Activated CD8-positive, alpha-beta T cell treated with anti-CD3 and anti-CD28 coated beads for 36 hours (primary cell): ENCODE measurements around the gene NCSTN. TPM values are rescaled to one million over a fixed set of nuclear protein-coding genes. Genes with fewer than 3 reads are reported as not detected.

Source experiments
- ATAC-seq: fragments of 200-7000 bp; cut with Tn5 transposase; one replicate; pipeline ENCODE4 v1.10.0; 2021; ENCODE audit warnings: mild to moderate bottlenecking, moderate library complexity
- CTCF ChIA-PET: fragments of 350-600 bp; sonication (Branson Sonifier 250); formaldehyde crosslinking; loops from one replicate; lab custom pipeline; 2021; ENCODE audit warnings: antibody characterized with exemption; lab: Charles Lee
- POLR2A ChIA-PET: fragments of 350-600 bp; sonication (Branson Sonifier 250); formaldehyde crosslinking; loops from one replicate; lab custom pipeline; 2021; ENCODE audit warnings: antibody characterized with exemption; lab: Charles Lee
- DNase-seq: peaks from one replicate; pipeline ENCODE4 v3.0.0-alpha.2; 2020
- H3K27ac Mint-ChIP-seq: one replicate; pipeline ENCODE4 v1.8.0; 2021; ENCODE audit warnings: mild to moderate bottlenecking, mixed read lengths
- H3K27me3 Mint-ChIP-seq: one replicate; pipeline ENCODE4 v1.8.0; 2021; ENCODE audit warnings: mixed read lengths
- H3K36me3 Mint-ChIP-seq: one replicate; pipeline ENCODE4 v1.8.0; 2021; ENCODE audit warnings: low read depth, mixed read lengths
- H3K4me1 Mint-ChIP-seq: one replicate; pipeline ENCODE4 v1.8.0; 2021; ENCODE audit warnings: low read depth, mixed read lengths
- H3K4me3 Mint-ChIP-seq: one replicate; pipeline ENCODE4 v1.8.0; 2021; ENCODE audit warnings: mild to moderate bottlenecking, moderate library complexity, mixed read lengths
- H3K9me3 Mint-ChIP-seq: one replicate; pipeline ENCODE4 v1.8.0; 2021; ENCODE audit warnings: mixed read lengths
- CTCF ChIP-seq: fragments of 200-600 bp; IDR thresholded peaks from one replicate; pipeline ENCODE4 v1.8.0; 2022; ENCODE audit warnings: antibody characterized with exemption, mild to moderate bottlenecking
- intact Hi-C: fragments of 100-400 bp; cut with micrococcal nuclease; formaldehyde crosslinking; loops from one replicate; pipeline ENCODE4 v1.10.0; 2022
- total RNA-seq, 2 experiments: library from RNA; stranded (reverse); gene quantifications; one replicate each; pipeline ENCODE4 v1.2.3, GENCODE V29; 2021

NCSTN gene
- total RNA-seq, 2 experiments from 2014 or later = 36.6 to 38.0 TPM

- H3K4me1 Mint-ChIP-seq = no peaks in the 10 kb centered on the region
- H3K36me3 Mint-ChIP-seq = no peaks in the 10 kb centered on the region
- ATAC-seq (no peak), DNase-seq (no peak)
- no peaks in the 10 kb centered on the region for H3K9me3 Mint-ChIP-seq
- no peak for TF ChIP-seq CTCF
- no peak overlapping the region for H3K4me3 Mint-ChIP-seq
- intact Hi-C loops = no loop called here
- POLR2A ChIA-PET = interaction anchor here (0.6 to 0.8 kb wide), 2 partner anchors 15 to 16 kb away, joined by 3 read pairs; no protein-coding TSS in a partner anchor
- CTCF ChIA-PET = interaction anchor here (1.9 to 2.2 kb wide), 2 partner anchors 18 to 103 kb away, joined by 6 to 10 read pairs; no protein-coding TSS in a partner anchor
- H3K27ac Mint-ChIP-seq = no peak overlapping the region
- peaks cover 4% of the 10 kb centered on the region for H3K27me3 Mint-ChIP-seq
Measured at GRCh38 chr1:160394673-160395072, 51.5 kb downstream of the NCSTN start.

GRCh38 chr1:160397651-160398050 lies 54.5 kb downstream of the NCSTN start:
- Mint-ChIP-seq H3K4me3 (no peak overlapping the region), H3K4me1 (peaks cover 7% of the 10 kb centered on the region), H3K27ac (no peak overlapping the region), H3K9me3 (no peaks in the 10 kb centered on the region), H3K27me3 (peaks cover 14% of the 10 kb centered on the region), H3K36me3 (no peaks in the 10 kb centered on the region)
- ATAC-seq = no peak
- POLR2A ChIA-PET = no interaction called here
- intact Hi-C loops = no loop called here
- TF ChIP-seq CTCF = no peak
- CTCF ChIA-PET = interaction anchor here (0.7 to 2.5 kb wide), 4 partner anchors 21 to 209 kb away, joined by 3 to 13 read pairs (median 4); no protein-coding TSS in a partner anchor
- no peak for DNase-seq

DNA sequence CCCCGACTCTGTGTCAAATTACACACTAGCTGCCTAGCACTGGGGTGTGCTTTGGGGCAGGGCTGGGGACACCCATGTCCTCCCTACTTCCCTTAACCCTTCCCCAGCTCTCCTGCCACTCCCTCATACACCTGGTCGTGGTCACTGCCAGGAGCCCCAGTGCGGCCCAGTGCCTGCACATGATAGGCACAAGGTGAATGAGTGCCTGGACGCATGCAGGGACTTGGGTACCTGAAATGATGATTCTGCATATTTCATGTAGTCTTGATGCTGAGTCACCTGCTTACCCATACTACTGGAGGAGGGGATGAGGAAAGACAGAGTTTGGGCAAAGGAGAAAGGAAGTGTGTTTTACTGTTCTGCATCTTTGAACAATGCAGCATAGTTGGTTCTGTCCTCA lies 55.6 kb downstream of the NCSTN start:
- H3K9me3 Mint-ChIP-seq = no peaks in the 10 kb centered on the region
- H3K27me3 Mint-ChIP-seq = peaks cover 14% of the 10 kb centered on the region
- peaks cover 7% of the 10 kb centered on the region for H3K4me1 Mint-ChIP-seq
- POLR2A ChIA-PET = interaction anchor here (0.7 kb wide), 1 partner anchor 23 kb away, joined by 3 read pairs; no protein-coding TSS in a partner anchor
- H3K36me3 Mint-ChIP-seq = no peaks in the 10 kb centered on the region
- H3K27ac Mint-ChIP-seq = no peak overlapping the region
- DNase-seq (no peak), ATAC-seq (no peak)
- CTCF ChIA-PET = interaction anchor here (0.9 to 2.5 kb wide), 3 partner anchors 23 to 297 kb away, joined by 3 to 13 read pairs (median 3); no protein-coding TSS in a partner anchor
- H3K4me3 Mint-ChIP-seq = no peak overlapping the region
- intact Hi-C loops = no loop called here
- TF ChIP-seq CTCF = no peak

DNA sequence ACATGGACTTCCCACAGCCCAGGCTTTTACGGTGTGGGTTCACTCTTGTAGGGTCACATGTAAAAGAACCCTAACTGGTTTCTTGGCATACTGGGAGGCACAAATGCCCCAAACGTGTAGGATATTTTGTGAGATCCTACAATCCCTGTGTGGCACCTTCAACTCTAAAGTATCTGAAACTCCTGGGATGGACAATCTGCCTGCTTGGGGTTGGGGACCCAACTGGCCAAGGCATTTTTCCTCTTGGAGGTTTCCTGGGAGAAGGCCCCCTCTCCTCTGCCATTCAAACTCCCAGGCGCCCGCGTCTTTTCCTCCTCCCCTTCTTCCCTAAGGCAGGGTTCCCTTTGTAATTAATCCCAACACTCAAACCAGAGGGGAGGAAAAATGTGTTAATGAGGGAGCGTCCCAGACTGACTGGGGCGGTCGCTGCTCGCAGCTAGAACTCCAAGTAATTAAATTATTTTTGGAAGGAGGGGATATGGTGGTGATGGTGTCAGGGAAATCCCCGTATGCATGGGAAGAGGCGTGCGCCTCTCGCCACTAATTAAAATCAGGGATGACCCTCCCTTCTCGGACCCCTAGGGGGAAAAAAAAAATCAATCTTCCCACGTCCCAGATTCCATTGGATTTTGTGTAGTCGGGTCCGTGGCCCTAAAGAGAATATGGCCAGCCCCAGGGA lies 56.5 kb downstream of the NCSTN start:
- no peak overlapping the region for H3K4me3 Mint-ChIP-seq
- no peaks in the 10 kb centered on the region for H3K36me3 Mint-ChIP-seq
- ATAC-seq (no peak), DNase-seq (no peak)
- no peak overlapping the region for H3K27ac Mint-ChIP-seq
- intact Hi-C loops = no loop called here
- POLR2A ChIA-PET = no interaction called here
- H3K9me3 Mint-ChIP-seq = no peaks in the 10 kb centered on the region
- peaks cover 7% of the 10 kb centered on the region for H3K4me1 Mint-ChIP-seq
- CTCF ChIA-PET = no interaction called here
- peaks cover 12% of the 10 kb centered on the region for H3K27me3 Mint-ChIP-seq
- no peak for TF ChIP-seq CTCF

DNA sequence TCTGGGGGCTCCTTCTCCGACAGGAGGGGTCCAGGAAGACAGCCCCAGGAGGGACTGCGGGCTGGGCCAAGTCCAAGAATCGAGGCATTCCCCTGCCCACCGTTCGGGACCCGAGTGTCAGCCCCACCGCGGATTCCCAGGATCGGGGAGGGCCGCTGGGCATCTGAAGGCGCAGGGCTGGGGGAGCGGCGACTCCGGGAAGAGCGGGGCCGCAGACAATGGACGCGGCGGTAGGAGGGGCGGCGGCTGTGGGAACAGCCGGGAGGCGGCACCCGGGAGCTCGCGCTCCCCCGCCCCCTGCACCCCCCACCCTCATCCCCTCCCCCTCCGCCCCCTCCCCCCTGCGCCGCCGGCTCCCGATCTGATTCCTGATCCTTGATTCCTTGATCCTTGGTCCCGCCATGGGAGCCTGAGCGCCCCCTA lies 57.1 kb downstream of the NCSTN start, which contains the start of gene VANGL2:
VANGL2 (plus strand) TSS at position 342 of the 423 bp plus-strand sequence. CDS start 15,274 bp downstream, outside the sequence.
- Mint-ChIP-seq H3K36me3 (no peaks in the 10 kb centered on the region), H3K4me1 (peaks cover 7% of the 10 kb centered on the region), H3K9me3 (no peaks in the 10 kb centered on the region), H3K4me3 (peak within 1 kb of the TSS; percentile 37), H3K27ac (no peak within 1 kb of the TSS), H3K27me3 (peaks cover 12% of the 10 kb centered on the region)
- no peak for TF ChIP-seq CTCF
- ChIA-PET POLR2A (interaction anchor here (0.6 kb wide), 1 partner anchor 36 kb away, joined by 3 read pairs; no protein-coding TSS in a partner anchor), CTCF (no interaction called here)
- DNase-seq (peak; percentile 55), ATAC-seq (peak; percentile 83)
- intact Hi-C loops = no loop called here
